Ovary (tissue), 3 donors: ENCODE results near the gene CCR1.
"Not testable (repeated sequence)": the region's sequence is repeated elsewhere in the genome, so short reads cannot be mapped to it uniquely, and the experiment has no call there.

Experiments used
- EP300 ChIP-seq: sonication (generic); formaldehyde crosslinking; IDR thresholded peaks from one replicate; pipeline ENCODE4 v1.6.1; 2017; ENCODE audit warnings: antibody characterized with exemption
- POLR2A ChIP-seq: fragments of 450-650 bp; IDR thresholded peaks from one replicate; pipeline ENCODE4 v1.6.1; 2017; ENCODE audit warnings: antibody characterized with exemption, mild to moderate bottlenecking, moderate library complexity
- TF ChIP-seq, protein P1 (sequence below), 3 donors: fragments of 450-650 bp in 2 of 3; fragments of 200-600 bp in 1 of 3; IDR thresholded peaks; one replicate each; pipeline versions ENCODE4 v1.5.1 to v1.8.0; 2016 to 2022; ENCODE audit warnings: antibody characterized with exemption in 3 of 3, mild to moderate bottlenecking in 1 of 3
- donor health status: DM: no; HTN: no; CAD: no.

DNA sequence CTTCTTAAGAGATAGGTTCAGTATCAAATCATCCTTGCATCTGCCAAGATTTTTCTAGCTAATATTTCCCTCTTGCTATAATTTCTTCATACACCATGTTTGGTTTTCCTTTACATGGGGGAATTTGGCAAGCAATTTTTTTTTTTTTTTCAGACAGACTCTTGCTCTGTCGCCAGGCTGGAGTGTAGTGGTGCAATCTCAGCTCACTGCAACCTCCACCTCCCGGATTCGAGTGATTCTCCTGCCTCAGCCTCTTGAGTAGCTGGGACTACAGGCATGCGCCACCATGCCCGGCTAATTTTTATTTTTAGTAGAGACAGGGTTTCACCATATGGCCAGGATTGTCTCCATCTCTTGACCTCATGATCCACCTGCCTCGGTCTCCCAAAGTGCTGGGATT lies 599 bp downstream of the CCR1 start:
- TF ChIP-seq POLR2A, EP300: not testable (repeated sequence)
- TF ChIP-seq, protein P1, sequence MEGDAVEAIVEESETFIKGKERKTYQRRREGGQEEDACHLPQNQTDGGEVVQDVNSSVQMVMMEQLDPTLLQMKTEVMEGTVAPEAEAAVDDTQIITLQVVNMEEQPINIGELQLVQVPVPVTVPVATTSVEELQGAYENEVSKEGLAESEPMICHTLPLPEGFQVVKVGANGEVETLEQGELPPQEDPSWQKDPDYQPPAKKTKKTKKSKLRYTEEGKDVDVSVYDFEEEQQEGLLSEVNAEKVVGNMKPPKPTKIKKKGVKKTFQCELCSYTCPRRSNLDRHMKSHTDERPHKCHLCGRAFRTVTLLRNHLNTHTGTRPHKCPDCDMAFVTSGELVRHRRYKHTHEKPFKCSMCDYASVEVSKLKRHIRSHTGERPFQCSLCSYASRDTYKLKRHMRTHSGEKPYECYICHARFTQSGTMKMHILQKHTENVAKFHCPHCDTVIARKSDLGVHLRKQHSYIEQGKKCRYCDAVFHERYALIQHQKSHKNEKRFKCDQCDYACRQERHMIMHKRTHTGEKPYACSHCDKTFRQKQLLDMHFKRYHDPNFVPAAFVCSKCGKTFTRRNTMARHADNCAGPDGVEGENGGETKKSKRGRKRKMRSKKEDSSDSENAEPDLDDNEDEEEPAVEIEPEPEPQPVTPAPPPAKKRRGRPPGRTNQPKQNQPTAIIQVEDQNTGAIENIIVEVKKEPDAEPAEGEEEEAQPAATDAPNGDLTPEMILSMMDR (IDR thresholded peaks at IDR 0.05) = not testable (repeated sequence)
